Neutrophil (primary cell): ENCODE measurements around the gene RTCA.
"Not testable (repeated sequence)": the region's sequence is repeated elsewhere in the genome, so short reads cannot be mapped to it uniquely, and the experiment has no call there.

ENCODE experiments used
- H3K27ac ChIP-seq: fragments of 200-600 bp; sonication (generic); 2 replicates; pipeline ENCODE4 v1.5.1; 2016; ENCODE audit warnings: mild to moderate bottlenecking, moderate library complexity
- H3K27me3 ChIP-seq: fragments of 200-600 bp; sonication (generic); 2 replicates; pipeline ENCODE4 v1.6.0; 2016; ENCODE audit warnings: mild to moderate bottlenecking
- H3K36me3 ChIP-seq: fragments of 200-600 bp; sonication (generic); 2 replicates; pipeline ENCODE4 v1.5.1; 2017
- H3K4me1 ChIP-seq, 2 experiments: fragments of 200-600 bp in 1 of 2; sonication (generic) in 1 of 2; 1 replicate in 1 of 2; 2 replicates in 1 of 2; pipeline versions ENCODE4 v1.5.1 to v1.6.1; 2013 to 2016; ENCODE audit warnings: low read depth in 1 of 2, low read length in 1 of 2, mild to moderate bottlenecking in 1 of 2, moderate library complexity in 1 of 2; ENCODE audit not compliant: control insufficient read depth in 1 of 2, insufficient read depth in 1 of 2
- H3K4me3 ChIP-seq, 2 experiments: fragments of 200-600 bp in 1 of 2; sonication (generic) in 1 of 2; 1 replicate in 1 of 2; 2 replicates in 1 of 2; pipeline ENCODE4 v1.5.1; 2013 to 2016; ENCODE audit warnings: low read depth in 1 of 2, low read length in 1 of 2, mild to moderate bottlenecking in 1 of 2, moderate library complexity in 1 of 2
- H3K9me3 ChIP-seq: fragments of 200-600 bp; sonication (generic); 2 replicates; pipeline ENCODE4 v1.5.1; 2016
- TF ChIP-seq, protein P1 (sequence below): fragments of 200-600 bp; sonication (generic); IDR thresholded peaks from 2 replicates; pipeline ENCODE4 v1.5.1; 2016; ENCODE audit warnings: antibody characterized with exemption

The RTCA gene

GRCh38 chr1:100229681-100230443, 36.2 kb upstream of the RTCA start:
- TF ChIP-seq, protein P1, sequence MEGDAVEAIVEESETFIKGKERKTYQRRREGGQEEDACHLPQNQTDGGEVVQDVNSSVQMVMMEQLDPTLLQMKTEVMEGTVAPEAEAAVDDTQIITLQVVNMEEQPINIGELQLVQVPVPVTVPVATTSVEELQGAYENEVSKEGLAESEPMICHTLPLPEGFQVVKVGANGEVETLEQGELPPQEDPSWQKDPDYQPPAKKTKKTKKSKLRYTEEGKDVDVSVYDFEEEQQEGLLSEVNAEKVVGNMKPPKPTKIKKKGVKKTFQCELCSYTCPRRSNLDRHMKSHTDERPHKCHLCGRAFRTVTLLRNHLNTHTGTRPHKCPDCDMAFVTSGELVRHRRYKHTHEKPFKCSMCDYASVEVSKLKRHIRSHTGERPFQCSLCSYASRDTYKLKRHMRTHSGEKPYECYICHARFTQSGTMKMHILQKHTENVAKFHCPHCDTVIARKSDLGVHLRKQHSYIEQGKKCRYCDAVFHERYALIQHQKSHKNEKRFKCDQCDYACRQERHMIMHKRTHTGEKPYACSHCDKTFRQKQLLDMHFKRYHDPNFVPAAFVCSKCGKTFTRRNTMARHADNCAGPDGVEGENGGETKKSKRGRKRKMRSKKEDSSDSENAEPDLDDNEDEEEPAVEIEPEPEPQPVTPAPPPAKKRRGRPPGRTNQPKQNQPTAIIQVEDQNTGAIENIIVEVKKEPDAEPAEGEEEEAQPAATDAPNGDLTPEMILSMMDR, result no peak
- no peak overlapping the region for H3K4me3 ChIP-seq

DNA sequence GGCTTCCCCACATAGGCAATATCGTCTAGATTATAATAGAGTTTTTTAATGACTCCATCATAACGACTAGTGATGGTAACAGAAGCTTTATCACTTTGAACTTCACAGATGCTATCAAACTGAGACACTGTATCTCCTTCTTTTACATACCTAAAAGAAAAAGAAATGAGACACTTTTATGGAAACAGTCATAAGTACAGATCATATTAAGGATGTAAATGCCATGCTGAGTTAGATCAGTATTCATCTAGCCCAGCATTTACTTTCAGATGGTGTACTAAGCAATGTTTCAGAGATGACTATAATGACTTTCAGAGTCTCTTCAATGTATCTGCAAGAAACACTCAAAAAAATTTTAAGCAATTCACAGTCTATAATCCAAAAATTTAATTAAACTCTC, 35.3 kb upstream of the RTCA start:
- Histone ChIP-seq H3K36me3 (peaks cover 37% of the 10 kb centered on the region), H3K4me3 (no peak overlapping the region), H3K27ac (no peak overlapping the region), H3K27me3 (no peaks in the 10 kb centered on the region), H3K9me3 (no peaks in the 10 kb centered on the region), H3K4me1 (no peaks in the 10 kb centered on the region)
- TF ChIP-seq, protein P1, result no peak

More at GRCh38 chr1:100229681-100230443, 36.2 kb upstream of the RTCA start:
- Histone ChIP-seq H3K9me3 (no peaks in the 10 kb centered on the region), H3K4me1 (no peaks in the 10 kb centered on the region), H3K27me3 (no peaks in the 10 kb centered on the region), H3K27ac (no peak overlapping the region), H3K36me3 (peaks cover 37% of the 10 kb centered on the region)

DNA sequence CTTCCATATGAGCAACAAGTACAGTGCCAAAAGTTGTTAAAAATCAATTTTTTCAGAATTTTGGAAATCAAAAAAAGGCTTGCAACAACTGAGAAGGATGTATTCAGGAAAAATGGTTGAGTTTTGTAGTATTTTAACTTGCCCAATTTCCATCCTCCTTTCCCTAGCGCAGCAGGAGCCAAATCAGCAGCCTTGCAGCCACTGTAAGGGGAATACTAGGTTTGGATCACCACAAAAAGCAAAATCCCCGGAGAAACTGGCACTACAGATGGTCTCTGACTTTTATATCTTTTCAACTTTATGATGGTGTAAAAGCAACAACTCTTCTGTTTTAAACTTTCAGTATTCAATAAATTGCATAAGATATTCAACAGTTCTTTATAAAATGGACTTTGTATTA, 34.3 kb upstream of the RTCA start:
- H3K27ac ChIP-seq, result no peak overlapping the region
- no peak overlapping the region for H3K4me3 ChIP-seq
- peaks cover 37% of the 10 kb centered on the region for H3K36me3 ChIP-seq
- TF ChIP-seq, protein P1, result no peak
- no peaks in the 10 kb centered on the region for H3K4me1 ChIP-seq
- no peaks in the 10 kb centered on the region for H3K27me3 ChIP-seq
- H3K9me3 ChIP-seq, result no peaks in the 10 kb centered on the region

GRCh38 chr1:100232156-100232555, 33.9 kb upstream of the RTCA start:
- no peaks in the 10 kb centered on the region for H3K27me3 ChIP-seq
- H3K9me3 ChIP-seq, result no peaks in the 10 kb centered on the region
- TF ChIP-seq, protein P1, result no peak
- H3K36me3 ChIP-seq, result peaks cover 41% of the 10 kb centered on the region
- no peaks in the 10 kb centered on the region for H3K4me1 ChIP-seq
- no peak overlapping the region for H3K4me3 ChIP-seq
- H3K27ac ChIP-seq, result no peak overlapping the region

GRCh38 chr1:100233566-100233965, 32.5 kb upstream of the RTCA start:
- not testable (repeated sequence) for H3K27me3 ChIP-seq, H3K9me3 ChIP-seq, H3K4me1 ChIP-seq, H3K4me3 ChIP-seq
- Histone ChIP-seq H3K27ac (peak overlapping the region; percentile 46), H3K36me3 (peaks cover 40% of the 10 kb centered on the region)

DNA sequence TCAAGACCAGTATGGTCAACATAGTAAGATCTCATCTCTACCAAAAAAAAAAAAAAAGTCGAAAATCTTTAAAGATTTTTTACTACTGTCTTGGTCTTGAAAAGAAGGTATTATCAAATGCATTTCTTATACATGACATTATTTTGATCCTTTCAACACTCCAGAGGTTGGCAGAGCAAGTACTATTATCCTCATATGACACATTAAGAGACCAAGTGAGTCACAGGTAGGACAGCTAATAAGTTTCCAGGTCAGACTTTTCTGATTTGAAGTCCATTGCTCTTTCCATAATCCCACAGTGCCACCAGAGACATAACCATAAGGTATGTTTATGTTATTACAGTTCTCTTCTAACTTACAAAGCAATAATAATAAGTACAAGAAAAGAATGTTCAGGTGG, 31.6 kb upstream of the RTCA start:
- peaks cover 40% of the 10 kb centered on the region for H3K36me3 ChIP-seq
- TF ChIP-seq, protein P1, result no peak
- no peak overlapping the region for H3K4me3 ChIP-seq
- H3K4me1 ChIP-seq, result no peaks in the 10 kb centered on the region
- no peaks in the 10 kb centered on the region for H3K9me3 ChIP-seq
- no peak overlapping the region for H3K27ac ChIP-seq
- H3K27me3 ChIP-seq, result no peaks in the 10 kb centered on the region
